HG03571 (cell line): ENCODE data around the gene TM4SF18.

Experiments
- ATAC-seq: cut with Tn5 transposase; IDR thresholded peaks from one replicate; pipeline ENCODE4 v1.9.1; 2021; ENCODE audit not compliant: unreplicated experiment

TM4SF18 gene

GRCh38 chr3:149331396-149331795, 2.0 kb downstream of the TM4SF18 start:
- ATAC-seq = no peak

GRCh38 chr3:149330609-149331331, 2.7 kb downstream of the TM4SF18 start:
- no peak for ATAC-seq

GRCh38 chr3:149327156-149327555, 6.3 kb downstream of the TM4SF18 start:
- no peak for ATAC-seq

GRCh38 chr3:149325581-149325980, 7.9 kb downstream of the TM4SF18 start:
- ATAC-seq = no peak

- no peak for ATAC-seq
Measured at GRCh38 chr3:149324332-149324731, 9.1 kb downstream of the TM4SF18 start.

- ATAC-seq = no peak
Measured at GRCh38 chr3:149321640-149322039, 11.8 kb downstream of the TM4SF18 start.

GRCh38 chr3:149321136-149321535, 12.3 kb downstream of the TM4SF18 start:
- ATAC-seq = no peak

GRCh38 chr3:149319750-149320149, 13.7 kb downstream of the TM4SF18 start:
- ATAC-seq = no peak

GRCh38 chr3:149317072-149317471, 16.4 kb downstream of the TM4SF18 start:
- ATAC-seq = no peak

GRCh38 chr3:149316437-149316836, 17.0 kb downstream of the TM4SF18 start:
- ATAC-seq = no peak

- ATAC-seq = no peak
Measured at GRCh38 chr3:149315694-149316093, 17.7 kb downstream of the TM4SF18 start.

- ATAC-seq = no peak
Measured at GRCh38 chr3:149314807-149315578, 18.4 kb downstream of the TM4SF18 start.

GRCh38 chr3:149313542-149313941, 19.9 kb downstream of the TM4SF18 start:
- ATAC-seq = no peak

GRCh38 chr3:149310796-149311534, 22.5 kb downstream of the TM4SF18 start:
- no peak for ATAC-seq

GRCh38 chr3:149307435-149307783, 26.0 kb downstream of the TM4SF18 start:
- ATAC-seq = no peak

GRCh38 chr3:149306751-149307434, 26.5 kb downstream of the TM4SF18 start:
- ATAC-seq = no peak

- no peak for ATAC-seq
Measured at GRCh38 chr3:149305376-149305775, 28.1 kb downstream of the TM4SF18 start.

GRCh38 chr3:149299938-149300801, 33.3 kb downstream of the TM4SF18 start:
- ATAC-seq = no peak

- ATAC-seq = no peak
Measured at GRCh38 chr3:149296972-149297371, 36.5 kb downstream of the TM4SF18 start.

GRCh38 chr3:149292666-149293065, 40.8 kb downstream of the TM4SF18 start:
- no peak for ATAC-seq
